Pancreas (tissue), 10 donors: ENCODE data around the gene RIMBP2. TPM values are rescaled to one million over a fixed set of nuclear protein-coding genes. Genes with fewer than 3 reads are reported as not detected.

ENCODE experiments used
- ATAC-seq, 4 donors: fragments of 200-7000 bp; cut with Tn5 transposase; one replicate each; pipeline versions ENCODE4 v1.8.0 to v1.9.1; 2020; ENCODE audit warnings: mild to moderate bottlenecking in 4 of 4, moderate library complexity in 4 of 4
- DNase-seq, 6 donors: peaks; one replicate each; pipeline ENCODE4 v3.0.0-alpha.2; 2020
- FAIRE-seq: peaks from 2 replicates; lab custom pipeline; 2012; peaks lifted over from hg19 to GRCh38; lab: Jason Lieb, UNC
- H3K27ac ChIP-seq, 4 donors: fragments of 200-600 bp; sonication (generic); 1 replicate in 3 of 4; 2 replicates in 1 of 4; pipeline versions ENCODE4 v1.5.0 to v1.8.0; 2020
- H3K27me3 ChIP-seq, 4 donors: fragments of 200-600 bp; one replicate each; pipeline ENCODE4 v1.8.0; 2021
- H3K36me3 ChIP-seq, 3 donors: fragments of 200-600 bp; sonication (generic) in 1 of 3; one replicate each; pipeline versions ENCODE4 v1.5.0 to v1.8.0; 2020 to 2021
- H3K4me1 ChIP-seq, 3 donors: fragments of 200-600 bp; one replicate each; pipeline ENCODE4 v1.8.0; 2021
- H3K4me3 ChIP-seq, 4 donors: fragments of 200-600 bp; sonication (generic) in 2 of 4; one replicate each; pipeline versions ENCODE4 v1.5.0 to v1.8.0; 2020 to 2021
- H3K9me3 ChIP-seq, 4 donors: fragments of 200-600 bp; one replicate each; pipeline ENCODE4 v1.8.0; 2021
- CTCF ChIP-seq, 4 donors: fragments of 200-600 bp; sonication (generic) in 3 of 4; IDR thresholded peaks; one replicate each; pipeline versions ENCODE4 v1.5.0 to v1.8.0; 2021; ENCODE audit warnings: antibody characterized with exemption in 4 of 4
- whole genome bisulfite sequencing, 2 donors: extraction: QIAGEN DNeasy Blood & Tissue Kit; methylation state at CpG; one replicate each; pipeline ENCODE4 v1.1.7; 2013; 5-methylcytosine and 5-hydroxymethylcytosine counted together
- intact Hi-C, 3 donors: fragments of 100-400 bp; cut with DNase I; formaldehyde crosslinking; loops; one replicate each; pipeline versions ENCODE4 v1.11.1 to v1.14.2; 2022
- polyA plus RNA-seq, 2 donors: library from polyadenylated mRNA; stranded (reverse); fragments of 200-250 nt; gene quantifications; one replicate each; pipeline ENCODE4 v1.2.3, GENCODE V29; 2013
- total RNA-seq, 6 donors: library from RNA; stranded (reverse); fragmentation: NEBNext Ultra II Directional in 4 of 6; extraction: Animal tissue kit (Norgen Biotek cat#: 25700) in 4 of 6; gene quantifications; one replicate each; pipeline versions ENCODE4 v1.2.1 to v1.2.4, GENCODE V29; 2021 to 2023
- donor health status: healthy with polysubstance abuse.
- donor health status: DM: no; HTN: no; CAD: no; lungs with moderate emphysema.
- donor health status: DM: no; HTN: no; CAD: no.
- donor health status: control.
- donor health status: control.
- donor health status: Bipolar disorder and iron deficiency.
- donor health status: DM: yes; HTN: yes; CAD: no.
- donor health status: DM: no; HTN: no; CAD: no.
- donor health status: DM: no; HTN: no; CAD: no.
- donor health status: DM: yes; HTN: yes; CAD: no.

RIMBP2 gene
- total and polyA plus RNA-seq, 8 donors = 1.6 to 14.9 (median 3.9) TPM

DNA sequence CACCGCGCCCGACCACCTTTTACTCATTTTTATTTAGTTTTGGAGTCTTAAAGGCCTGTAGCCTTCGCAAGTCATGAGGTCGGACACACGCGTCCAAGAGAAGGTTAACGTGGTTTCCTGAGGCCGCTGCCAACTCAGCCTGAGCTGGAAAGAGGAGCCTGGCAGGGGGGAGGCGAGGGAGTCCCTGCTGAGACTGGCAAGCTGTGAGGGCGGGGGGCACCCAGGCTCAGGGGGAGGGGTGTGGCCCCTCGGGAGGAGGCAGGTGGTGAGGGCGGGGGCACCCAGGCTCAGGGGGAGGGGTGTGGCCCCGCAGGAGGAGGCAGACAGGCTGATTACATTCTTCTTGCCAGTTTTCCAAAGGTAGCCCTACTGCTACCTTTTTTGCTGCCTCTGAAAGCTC is 235.2 kb downstream of the RIMBP2 start:
- intact Hi-C loops = no loop called here
- FAIRE-seq (no peak), ATAC-seq (no peak), DNase-seq (no peak)
- Histone ChIP-seq H3K9me3 (no peaks in the 10 kb centered on the region), H3K4me3 (no peak overlapping the region), H3K36me3 (no peaks in the 10 kb centered on the region), H3K27ac (no peak overlapping the region), H3K4me1 (no peaks in the 10 kb centered on the region), H3K27me3 (no peaks in the 10 kb centered on the region)
- TF ChIP-seq CTCF (IDR thresholded peaks at IDR 0.05) = no peak
- WGBS, 2 donors = 59 to 70% methylated on average over 14 of the region's 14 CpGs

DNA sequence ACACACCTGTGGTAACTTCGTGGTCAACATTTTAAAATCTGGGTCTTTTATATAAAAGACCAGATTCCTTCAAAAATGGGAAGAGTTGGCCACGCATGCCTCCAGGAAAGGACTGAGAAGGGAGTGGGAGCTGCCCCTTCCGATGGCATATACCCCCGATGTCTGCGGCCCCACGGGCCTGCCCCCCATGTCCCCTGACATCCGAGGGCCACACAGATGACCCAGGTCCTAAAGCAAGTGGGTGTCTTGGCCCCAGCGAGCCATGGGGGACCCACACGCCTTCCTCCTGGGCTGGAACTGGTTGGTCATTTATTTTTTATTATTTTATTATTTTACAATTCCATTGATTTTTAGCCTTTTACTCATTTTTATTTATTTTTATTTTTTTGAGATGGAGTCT is 235.9 kb downstream of the RIMBP2 start:
- Histone ChIP-seq H3K4me3 (no peak overlapping the region), H3K36me3 (no peaks in the 10 kb centered on the region), H3K4me1 (no peaks in the 10 kb centered on the region), H3K27me3 (no peaks in the 10 kb centered on the region), H3K9me3 (no peaks in the 10 kb centered on the region), H3K27ac (no peak overlapping the region)
- WGBS, 2 donors = 71 to 83% methylated on average over 9 of the region's 9 CpGs
- ATAC-seq (no peak), DNase-seq (no peak), FAIRE-seq (no peak)
- TF ChIP-seq CTCF (IDR thresholded peaks at IDR 0.05) = no peak
- intact Hi-C loops = no loop called here

- intact Hi-C loops = no loop called here
- FAIRE-seq = no peak
Measured at GRCh38 chr12:130479401-130480125, 236.5 kb downstream of the RIMBP2 start.

DNA sequence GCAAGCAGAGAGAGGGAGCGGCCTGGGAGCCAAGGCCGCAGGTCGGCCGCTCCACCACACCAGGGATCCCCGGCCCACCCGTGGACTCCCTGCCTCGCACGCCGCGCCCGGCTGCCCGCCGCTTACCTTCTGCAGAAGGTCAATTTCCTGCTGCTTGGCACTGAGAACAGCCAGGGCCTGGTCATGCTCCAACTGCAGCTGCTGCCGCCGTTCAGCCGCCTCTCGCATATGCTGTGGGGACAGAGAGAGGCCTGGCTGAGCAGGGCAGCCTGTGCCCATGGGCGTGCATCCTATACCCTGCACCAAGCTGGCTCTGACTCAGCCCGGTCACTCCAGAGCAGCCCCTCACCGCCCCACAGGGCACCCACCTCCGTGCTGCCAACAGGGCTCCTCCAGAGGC is 237.3 kb downstream of the RIMBP2 start:
- no peaks in the 10 kb centered on the region for H3K27me3 ChIP-seq
- no peak overlapping the region for H3K27ac ChIP-seq
- no peaks in the 10 kb centered on the region for H3K36me3 ChIP-seq
- intact Hi-C loops = no loop called here
- no peak for TF ChIP-seq CTCF (IDR thresholded peaks at IDR 0.05)
- WGBS, 2 donors = 66 to 75% methylated on average over 21 of the region's 21 CpGs
- DNase-seq = no peak
- H3K4me1 ChIP-seq = no peaks in the 10 kb centered on the region
- no peaks in the 10 kb centered on the region for H3K9me3 ChIP-seq
- no peak for ATAC-seq
- no peak overlapping the region for H3K4me3 ChIP-seq
- FAIRE-seq = no peak

More at GRCh38 chr12:130479401-130480125, 236.5 kb downstream of the RIMBP2 start:
- Histone ChIP-seq H3K27me3 (no peaks in the 10 kb centered on the region), H3K4me3 (no peak overlapping the region), H3K27ac (no peak overlapping the region), H3K36me3 (no peaks in the 10 kb centered on the region), H3K4me1 (no peaks in the 10 kb centered on the region), H3K9me3 (no peaks in the 10 kb centered on the region)
- no peak for DNase-seq
- TF ChIP-seq CTCF (IDR thresholded peaks at IDR 0.05) = no peak
- WGBS, 2 donors = 42 to 47% methylated on average over 23 of the region's 23 CpGs
- ATAC-seq = no peak

DNA sequence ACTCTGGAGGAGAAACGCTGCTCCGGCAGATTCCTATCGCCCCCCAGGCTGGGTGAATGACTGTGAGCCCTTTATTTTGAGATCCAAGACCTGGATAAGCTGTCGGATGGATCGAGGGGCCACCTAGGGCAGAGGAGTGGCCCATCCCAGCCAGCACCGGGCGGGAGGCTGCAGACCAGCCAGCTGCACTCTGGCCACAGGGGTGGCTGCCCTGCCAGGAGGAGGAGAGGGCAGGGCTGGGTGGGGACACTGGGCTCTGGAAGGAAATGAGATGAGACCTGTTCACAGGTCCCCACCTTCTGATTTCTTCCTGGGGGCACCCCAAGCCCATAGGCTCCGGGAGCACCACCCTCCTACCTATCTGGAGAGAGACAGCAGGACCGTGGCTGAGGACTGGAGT is 238.4 kb downstream of the RIMBP2 start:
- no peak overlapping the region for H3K27ac ChIP-seq
- no peak overlapping the region for H3K4me3 ChIP-seq
- intact Hi-C loops = no loop called here
- no peaks in the 10 kb centered on the region for H3K36me3 ChIP-seq
- FAIRE-seq = no peak
- no peak for TF ChIP-seq CTCF (IDR thresholded peaks at IDR 0.05)
- H3K27me3 ChIP-seq = no peaks in the 10 kb centered on the region
- H3K4me1 ChIP-seq = no peaks in the 10 kb centered on the region
- no peaks in the 10 kb centered on the region for H3K9me3 ChIP-seq
- no peak for ATAC-seq
- DNase-seq = no peak
- 37 to 51% methylated on average over 9 of the region's 9 CpGs for WGBS, 2 donors
